ENCODE data around the gene PGA5.
A peak's percentile ranks its signal among the peaks of the same experiment; 100 is the strongest.

The PGA5 gene

DNA sequence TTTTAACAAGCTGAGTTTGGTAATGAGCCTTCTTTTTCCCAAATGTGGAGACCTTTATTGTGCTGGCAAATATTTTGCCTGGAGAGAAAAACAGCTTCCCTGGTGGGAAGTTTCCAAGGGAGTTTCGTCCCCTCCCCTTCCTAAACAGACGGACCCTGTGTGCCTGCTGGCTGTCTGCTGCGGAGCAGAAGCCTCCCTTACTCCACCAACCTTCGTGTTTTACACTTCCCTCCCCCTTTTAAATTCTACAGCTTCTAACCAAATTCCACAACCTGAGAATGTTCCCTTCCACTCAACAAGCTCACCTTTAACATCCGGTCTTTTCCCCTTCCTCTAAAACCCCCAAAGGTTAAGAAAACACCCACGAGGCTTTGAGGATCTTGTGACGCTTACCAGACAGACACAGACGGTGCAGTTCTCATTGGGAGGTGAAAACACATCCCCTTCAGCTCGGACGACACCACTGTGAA lies 37.1 kb downstream of the PGA5 start:
- H3K27ac ChIP-seq (ENCODE audit: low read depth, low read length), result no peak overlapping the region

DNA sequence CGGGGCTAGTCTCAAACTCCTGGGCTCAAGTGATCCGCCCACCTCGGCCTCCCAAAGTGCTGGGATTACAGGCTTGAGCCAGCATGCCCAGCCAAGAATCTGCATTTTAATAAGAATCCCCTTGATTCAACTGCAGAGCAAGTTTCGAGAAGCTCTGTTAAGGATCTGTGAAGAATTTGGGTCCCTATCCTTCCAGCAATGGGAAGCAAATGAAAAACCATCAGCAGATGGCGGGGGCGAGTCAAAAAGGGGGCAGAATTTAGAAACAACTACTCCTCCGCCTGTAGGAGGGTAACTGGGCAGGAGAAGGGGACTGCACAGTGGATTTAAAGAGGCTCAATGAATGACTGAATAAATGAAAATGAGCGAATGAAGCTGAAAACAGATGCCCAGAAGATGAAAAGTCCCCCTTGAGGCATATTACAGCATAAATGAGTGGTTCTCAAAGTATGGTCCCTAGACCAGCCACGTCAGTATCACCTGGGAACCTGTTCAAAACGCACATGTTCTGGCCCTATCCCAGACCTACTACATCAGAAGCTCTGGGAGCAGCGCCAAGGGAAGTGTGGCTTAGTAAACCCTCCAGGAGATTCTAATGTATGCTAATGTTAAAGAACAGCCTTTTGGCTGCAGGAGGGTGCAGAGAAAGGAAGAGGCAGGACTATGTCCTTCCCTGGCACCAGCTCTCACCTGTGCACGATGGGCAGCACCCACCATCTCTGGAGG lies 39.1 kb downstream of the PGA5 start:
- Histone ChIP-seq H3K36me3 (ENCODE audit: control insufficient read depth in 1 of 2, insufficient read depth in 2 of 2, low read length in 2 of 2) (no peaks in the 10 kb centered on the region), H3K27me3 (ENCODE audit: control insufficient read depth in 1 of 2, insufficient read depth in 2 of 2, low read length in 2 of 2) (no peaks in the 10 kb centered on the region), H3K9me3 (ENCODE audit: control insufficient read depth in 1 of 2, low read length in 2 of 2) (no peaks in the 10 kb centered on the region), H3K4me1 (ENCODE audit: control insufficient read depth in 1 of 2, insufficient read depth in 2 of 2, low read length in 2 of 2) (no peaks in the 10 kb centered on the region), H3K4me3 (ENCODE audit: low read depth in 1 of 2, low read length in 2 of 2) (no peak overlapping the region), H3K27ac (ENCODE audit: low read depth, low read length) (no peak overlapping the region), H3K9ac (ENCODE audit: low read depth in 1 of 2, low read length in 2 of 2) (no peak overlapping the region)

More for the DNA sequence above, 37.1 kb downstream of the PGA5 start:
- Histone ChIP-seq H3K4me3 (ENCODE audit: low read depth in 1 of 2, low read length in 2 of 2) (no peak overlapping the region), H3K27me3 (ENCODE audit: control insufficient read depth in 1 of 2, insufficient read depth in 2 of 2, low read length in 2 of 2) (no peaks in the 10 kb centered on the region), H3K4me1 (ENCODE audit: control insufficient read depth in 1 of 2, insufficient read depth in 2 of 2, low read length in 2 of 2) (peaks cover 6 to 9% of the 10 kb centered on the region in 2 donors), H3K9me3 (ENCODE audit: control insufficient read depth in 1 of 2, low read length in 2 of 2) (no peaks in the 10 kb centered on the region), H3K9ac (ENCODE audit: low read depth in 1 of 2, low read length in 2 of 2) (no peak overlapping the region), H3K36me3 (ENCODE audit: control insufficient read depth in 1 of 2, insufficient read depth in 2 of 2, low read length in 2 of 2) (no peaks in the 10 kb centered on the region)

DNA sequence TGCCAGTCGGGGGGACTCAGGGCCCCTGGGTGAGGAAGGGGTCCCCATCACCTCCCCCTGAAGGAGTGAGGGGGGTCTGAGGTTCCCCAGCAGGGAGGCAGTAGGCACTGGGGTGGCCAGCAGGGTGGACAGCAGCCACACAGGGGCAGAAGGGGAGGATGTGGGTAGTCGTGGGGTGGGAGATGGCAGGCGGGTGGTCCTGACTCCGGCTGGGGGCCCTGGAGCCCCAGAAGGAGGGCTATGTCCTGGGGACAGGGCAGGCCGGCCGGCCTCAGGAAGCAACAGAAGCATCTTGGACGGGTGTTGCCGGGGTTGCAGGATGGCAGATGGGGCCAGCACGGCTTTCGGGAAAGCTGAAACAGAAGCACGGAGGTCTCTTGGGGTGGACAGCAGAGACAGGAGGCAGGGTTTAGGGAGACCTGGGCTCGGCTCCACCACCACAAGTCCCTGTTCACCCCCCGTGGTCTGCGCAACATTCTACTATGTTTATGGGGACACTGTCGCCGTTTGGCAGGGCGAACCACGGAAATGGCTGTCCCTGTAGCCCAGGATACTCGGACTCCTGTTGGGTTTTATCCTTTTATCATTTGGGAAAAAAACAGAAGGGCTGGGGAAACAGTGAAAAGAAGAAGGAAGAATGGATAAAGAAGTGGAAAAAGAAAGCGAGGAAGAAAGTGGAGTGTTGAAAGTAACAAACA lies 40.1 kb downstream of the PGA5 start:
- H3K27ac ChIP-seq (ENCODE audit: low read depth, low read length), result no peak overlapping the region
- H3K4me1 ChIP-seq (ENCODE audit: control insufficient read depth in 1 of 2, insufficient read depth in 2 of 2, low read length in 2 of 2), result no peaks in the 10 kb centered on the region
- H3K36me3 ChIP-seq (ENCODE audit: control insufficient read depth in 1 of 2, insufficient read depth in 2 of 2, low read length in 2 of 2), result peaks cover 0 to 2% of the 10 kb centered on the region in 2 donors
- no peak overlapping the region for H3K9ac ChIP-seq (ENCODE audit: low read depth in 1 of 2, low read length in 2 of 2)
- no peak overlapping the region for H3K4me3 ChIP-seq (ENCODE audit: low read depth in 1 of 2, low read length in 2 of 2)
- no peaks in the 10 kb centered on the region for H3K9me3 ChIP-seq (ENCODE audit: control insufficient read depth in 1 of 2, low read length in 2 of 2)
- H3K27me3 ChIP-seq (ENCODE audit: control insufficient read depth in 1 of 2, insufficient read depth in 2 of 2, low read length in 2 of 2), result no peaks in the 10 kb centered on the region

DNA sequence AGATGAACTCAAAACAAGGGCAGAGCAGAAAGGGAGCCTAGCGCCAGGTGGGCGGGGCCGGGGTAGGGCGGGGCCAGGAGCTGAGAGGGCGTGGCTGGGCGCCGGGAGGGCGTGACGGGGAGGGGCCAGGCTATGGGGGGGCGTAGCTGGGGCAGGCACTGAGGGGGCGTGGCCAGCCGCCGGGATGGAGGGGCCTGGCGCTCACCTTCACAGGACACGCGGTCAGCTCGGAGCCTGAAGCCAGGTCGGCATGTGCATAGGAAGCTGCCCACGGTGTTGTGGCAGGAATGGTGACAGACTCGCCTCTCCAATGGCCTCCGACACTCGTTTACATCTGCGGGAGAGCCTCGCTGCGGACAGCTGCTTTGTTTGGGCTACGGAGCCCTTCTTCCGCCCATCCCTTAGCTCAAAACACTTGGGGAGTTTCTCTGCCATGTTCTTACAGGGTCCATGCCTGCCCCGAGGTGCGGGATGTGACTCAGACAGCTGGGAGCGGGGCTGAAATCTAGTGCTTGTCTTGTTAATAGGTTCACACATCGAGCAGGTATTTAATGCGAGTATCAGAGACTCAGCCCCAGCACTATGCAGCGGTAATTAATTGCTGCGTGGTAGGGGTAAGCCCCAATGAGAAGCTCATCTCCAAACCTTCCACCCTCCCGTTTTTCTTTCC lies 40.7 kb downstream of the PGA5 start:
- H3K9ac ChIP-seq (ENCODE audit: low read depth in 1 of 2, low read length in 2 of 2), result no peak overlapping the region
- no peak overlapping the region for H3K27ac ChIP-seq (ENCODE audit: low read depth, low read length)
- H3K4me1 ChIP-seq (ENCODE audit: control insufficient read depth in 1 of 2, insufficient read depth in 2 of 2, low read length in 2 of 2), result no peaks in the 10 kb centered on the region
- H3K4me3 ChIP-seq (ENCODE audit: low read depth in 1 of 2, low read length in 2 of 2), result no peak overlapping the region
- H3K36me3 ChIP-seq (ENCODE audit: control insufficient read depth in 1 of 2, insufficient read depth in 2 of 2, low read length in 2 of 2), result peaks cover 0 to 3% of the 10 kb centered on the region in 2 donors
- H3K9me3 ChIP-seq (ENCODE audit: control insufficient read depth in 1 of 2, low read length in 2 of 2), result no peaks in the 10 kb centered on the region
- no peaks in the 10 kb centered on the region for H3K27me3 ChIP-seq (ENCODE audit: control insufficient read depth in 1 of 2, insufficient read depth in 2 of 2, low read length in 2 of 2)

DNA sequence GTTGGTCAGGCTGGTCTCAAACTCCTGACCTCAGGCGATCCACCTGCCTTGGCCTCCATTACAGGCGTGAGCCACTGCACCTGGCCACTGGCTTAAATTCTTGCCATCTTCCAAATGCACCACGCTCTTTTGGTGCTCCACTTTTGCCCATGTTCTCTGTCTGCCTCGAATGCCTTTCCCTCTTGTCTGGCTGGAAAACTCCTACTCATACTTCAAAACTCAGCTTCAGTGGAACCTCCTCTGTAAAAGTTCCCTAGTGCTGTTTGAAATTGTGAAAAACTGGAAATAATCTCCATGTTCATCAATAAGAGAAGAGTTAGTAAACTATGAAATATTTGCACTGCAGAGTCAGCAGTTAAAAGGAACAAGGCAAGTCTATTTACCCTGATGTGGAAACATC lies 42.6 kb downstream of the PGA5 start:
- H3K9ac ChIP-seq (ENCODE audit: low read depth in 1 of 2, low read length in 2 of 2), result no peak overlapping the region
- H3K9me3 ChIP-seq (ENCODE audit: control insufficient read depth in 1 of 2, low read length in 2 of 2), result no peaks in the 10 kb centered on the region
- no peaks in the 10 kb centered on the region for H3K27me3 ChIP-seq (ENCODE audit: control insufficient read depth in 1 of 2, insufficient read depth in 2 of 2, low read length in 2 of 2)
- H3K36me3 ChIP-seq (ENCODE audit: control insufficient read depth in 1 of 2, insufficient read depth in 2 of 2, low read length in 2 of 2), result peaks cover 0 to 3% of the 10 kb centered on the region in 2 donors
- no peaks in the 10 kb centered on the region for H3K4me1 ChIP-seq (ENCODE audit: control insufficient read depth in 1 of 2, insufficient read depth in 2 of 2, low read length in 2 of 2)
- no peak overlapping the region for H3K4me3 ChIP-seq (ENCODE audit: low read depth in 1 of 2, low read length in 2 of 2)
- no peak overlapping the region for H3K27ac ChIP-seq (ENCODE audit: low read depth, low read length)

DNA sequence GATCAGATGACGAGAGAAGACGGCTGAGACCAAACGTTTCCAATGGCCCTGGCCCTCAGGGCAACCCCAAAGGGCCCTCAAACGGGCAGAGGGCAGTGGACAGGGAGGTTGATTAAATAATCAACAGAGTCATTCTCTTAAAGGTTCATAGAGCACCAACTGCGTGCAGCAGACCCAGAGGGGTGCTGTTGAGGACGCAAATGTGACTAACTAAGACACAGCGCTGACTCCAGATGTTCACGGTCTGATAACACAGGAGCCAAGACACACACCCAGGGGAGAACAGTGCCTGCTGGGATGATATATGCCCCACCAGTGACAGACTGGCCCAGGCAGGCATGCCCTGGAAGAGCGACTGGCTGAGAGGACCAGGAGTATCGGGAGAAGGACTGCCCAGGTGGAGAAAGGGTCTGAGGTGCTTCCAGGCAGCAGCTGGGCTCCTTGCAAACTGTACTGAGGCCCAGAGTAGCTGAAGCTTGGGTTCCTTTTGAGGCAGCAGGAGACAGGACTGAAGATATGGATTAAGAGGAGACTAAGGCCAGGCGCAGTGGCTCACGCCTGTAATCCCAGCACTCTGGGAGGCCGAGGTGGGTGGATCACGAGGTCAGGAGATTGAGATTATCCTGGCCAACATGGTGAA lies 46.5 kb downstream of the PGA5 start:
- H3K9ac ChIP-seq (ENCODE audit: low read depth in 1 of 2, low read length in 2 of 2), result no peak overlapping the region
- peaks cover 0 to 2% of the 10 kb centered on the region in 2 donors for H3K27me3 ChIP-seq (ENCODE audit: control insufficient read depth in 1 of 2, insufficient read depth in 2 of 2, low read length in 2 of 2)
- H3K9me3 ChIP-seq (ENCODE audit: control insufficient read depth in 1 of 2, low read length in 2 of 2), result no peaks in the 10 kb centered on the region
- no peak overlapping the region for H3K4me3 ChIP-seq (ENCODE audit: low read depth in 1 of 2, low read length in 2 of 2)
- no peak overlapping the region for H3K27ac ChIP-seq (ENCODE audit: low read depth, low read length)
- H3K4me1 ChIP-seq (ENCODE audit: control insufficient read depth in 1 of 2, insufficient read depth in 2 of 2, low read length in 2 of 2), result no peaks in the 10 kb centered on the region
- H3K36me3 ChIP-seq (ENCODE audit: control insufficient read depth in 1 of 2, insufficient read depth in 2 of 2, low read length in 2 of 2), result peaks cover 0 to 3% of the 10 kb centered on the region in 2 donors

DNA sequence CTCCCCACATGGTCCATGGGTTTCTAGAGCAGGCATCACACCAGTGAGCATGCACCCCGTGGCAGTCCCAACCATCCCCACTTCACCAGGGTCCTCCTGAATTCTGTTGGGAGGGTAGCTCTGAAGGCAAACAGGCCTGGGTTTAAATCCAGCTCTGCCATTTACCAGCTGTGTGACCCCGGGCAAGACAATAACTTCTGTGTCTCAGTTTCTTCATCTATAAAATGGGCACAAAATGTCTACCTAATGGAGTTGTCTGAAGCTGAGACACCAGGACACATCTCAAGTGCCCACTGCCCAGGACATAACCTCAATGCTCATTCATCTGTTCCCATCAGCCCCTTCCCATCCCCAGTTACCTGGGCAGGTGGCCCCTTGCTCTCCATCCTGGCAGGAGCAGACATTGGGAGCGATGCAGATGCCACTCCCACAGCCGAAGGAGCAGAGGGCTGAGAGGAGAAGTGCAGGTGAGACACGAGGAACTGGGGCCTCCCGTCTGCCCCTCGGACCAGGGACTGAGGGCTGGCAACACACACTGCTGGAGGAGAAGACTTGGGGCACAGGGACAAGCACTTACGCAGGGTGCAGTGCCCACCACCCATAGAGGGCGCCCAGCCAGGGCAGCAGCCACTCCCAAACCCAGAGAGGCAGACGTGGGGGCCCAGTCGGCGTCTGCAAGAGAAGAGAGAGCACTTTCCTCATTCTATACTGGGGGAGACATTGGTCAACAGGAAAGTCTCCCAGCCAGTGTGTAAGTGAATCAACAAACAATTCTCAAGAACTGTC lies 50.1 kb downstream of the PGA5 start:
- no peak overlapping the region for H3K9ac ChIP-seq (ENCODE audit: low read depth in 1 of 2, low read length in 2 of 2)
- H3K27ac ChIP-seq (ENCODE audit: low read depth, low read length), result no peak overlapping the region
- H3K4me3 ChIP-seq (ENCODE audit: low read depth in 1 of 2, low read length in 2 of 2), result no peak overlapping the region
- peaks cover 3 to 8% of the 10 kb centered on the region in 2 donors for H3K27me3 ChIP-seq (ENCODE audit: control insufficient read depth in 1 of 2, insufficient read depth in 2 of 2, low read length in 2 of 2)
- H3K36me3 ChIP-seq (ENCODE audit: control insufficient read depth in 1 of 2, insufficient read depth in 2 of 2, low read length in 2 of 2), result peaks cover 0 to 1% of the 10 kb centered on the region in 2 donors
- peaks cover 4 to 18% of the 10 kb centered on the region in 2 donors for H3K4me1 ChIP-seq (ENCODE audit: control insufficient read depth in 1 of 2, insufficient read depth in 2 of 2, low read length in 2 of 2)
- H3K9me3 ChIP-seq (ENCODE audit: control insufficient read depth in 1 of 2, low read length in 2 of 2), result no peaks in the 10 kb centered on the region

DNA sequence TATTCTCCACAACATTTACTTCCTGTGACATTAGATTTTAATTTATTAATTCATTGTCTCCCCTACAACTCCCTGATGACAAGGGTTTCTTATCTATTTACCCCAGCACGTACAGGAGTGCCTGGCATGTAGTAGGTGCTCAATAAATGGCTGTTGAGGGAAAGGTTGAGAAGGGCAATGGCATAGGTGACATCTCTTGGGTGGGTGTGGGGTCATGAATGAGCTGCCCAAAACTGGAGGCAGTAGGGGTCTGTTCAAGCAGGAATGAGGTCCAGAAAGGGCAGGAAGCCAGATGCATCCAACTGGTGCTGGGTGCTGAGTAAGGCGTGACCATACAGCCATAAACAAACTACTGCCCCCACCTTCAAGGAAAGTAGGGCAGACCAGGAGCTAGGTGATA lies 51.4 kb downstream of the PGA5 start:
- peaks cover 8 to 18% of the 10 kb centered on the region in 2 donors for H3K4me1 ChIP-seq (ENCODE audit: control insufficient read depth in 1 of 2, insufficient read depth in 2 of 2, low read length in 2 of 2)
- H3K27ac ChIP-seq (ENCODE audit: low read depth, low read length), result no peak overlapping the region
- no peaks in the 10 kb centered on the region for H3K9me3 ChIP-seq (ENCODE audit: control insufficient read depth in 1 of 2, low read length in 2 of 2)
- no peak overlapping the region for H3K4me3 ChIP-seq (ENCODE audit: low read depth in 1 of 2, low read length in 2 of 2)
- no peak overlapping the region for H3K9ac ChIP-seq (ENCODE audit: low read depth in 1 of 2, low read length in 2 of 2)
- H3K27me3 ChIP-seq (ENCODE audit: control insufficient read depth in 1 of 2, insufficient read depth in 2 of 2, low read length in 2 of 2), result peaks cover 3 to 8% of the 10 kb centered on the region in 2 donors
- no peaks in the 10 kb centered on the region for H3K36me3 ChIP-seq (ENCODE audit: control insufficient read depth in 1 of 2, insufficient read depth in 2 of 2, low read length in 2 of 2)

DNA sequence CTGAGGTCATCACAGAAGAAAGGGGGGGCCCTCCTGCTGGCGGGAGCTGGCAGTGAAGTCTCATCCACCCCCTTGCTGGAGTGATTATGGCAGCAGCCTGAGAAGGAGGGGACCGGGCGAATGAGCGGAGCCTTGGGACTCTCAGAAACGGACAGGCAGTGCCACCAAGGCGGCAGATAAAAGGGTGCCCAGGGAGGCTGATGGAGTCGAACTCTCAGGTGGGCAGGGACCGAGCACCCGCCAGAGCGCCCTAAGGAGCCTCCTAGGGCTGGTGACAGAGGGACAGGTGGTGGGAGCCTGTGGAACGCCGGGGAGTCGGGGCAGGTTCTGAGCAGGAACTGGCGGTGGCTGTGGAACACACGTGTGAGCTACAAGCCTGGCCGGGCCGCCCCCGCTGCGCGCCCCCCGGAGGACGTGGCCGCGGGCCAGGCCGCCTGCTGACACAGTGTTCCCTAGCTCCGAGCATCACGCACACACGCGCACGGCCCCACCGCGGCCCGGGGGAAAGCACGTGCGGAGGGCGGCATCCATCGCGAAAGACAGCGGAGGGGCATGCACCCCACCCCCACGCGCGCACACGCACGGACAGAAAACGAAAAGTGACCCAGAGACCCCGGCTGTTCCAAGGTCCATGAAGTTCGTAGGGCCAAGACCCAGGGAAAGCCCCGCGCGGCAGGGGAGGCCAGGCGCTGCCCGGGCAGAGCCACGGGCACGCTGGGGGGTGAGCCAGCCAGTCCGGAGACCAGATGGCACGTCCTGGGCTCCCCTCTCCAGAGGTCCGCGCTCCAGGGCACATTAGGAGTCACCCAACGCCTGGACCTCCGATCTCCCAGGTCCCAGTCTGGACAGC lies 53.1 kb downstream of the PGA5 start:
- Histone ChIP-seq H3K4me3 (ENCODE audit: low read depth in 1 of 2, low read length in 2 of 2) (peak overlapping the region; percentile 71 to 72), H3K9ac (ENCODE audit: low read depth in 1 of 2, low read length in 2 of 2) (peak overlapping the region; percentile 18 to 49), H3K36me3 (ENCODE audit: control insufficient read depth in 1 of 2, insufficient read depth in 2 of 2, low read length in 2 of 2) (peaks cover under 1 to 6% of the 10 kb centered on the region in 2 donors), H3K27me3 (ENCODE audit: control insufficient read depth in 1 of 2, insufficient read depth in 2 of 2, low read length in 2 of 2) (peaks cover 3 to 8% of the 10 kb centered on the region in 2 donors), H3K27ac (ENCODE audit: low read depth, low read length) (no peak overlapping the region), H3K9me3 (ENCODE audit: control insufficient read depth in 1 of 2, low read length in 2 of 2) (no peaks in the 10 kb centered on the region), H3K4me1 (ENCODE audit: control insufficient read depth in 1 of 2, insufficient read depth in 2 of 2, low read length in 2 of 2) (peaks cover 25 to 26% of the 10 kb centered on the region in 2 donors)

All from duodenal mucosa (tissue), 2 donors.